Chondrocyte (in vitro differentiated cells): ENCODE measurements around the gene SNX33. TPM values are rescaled to one million over a fixed set of nuclear protein-coding genes. Genes with fewer than 3 reads are reported as not detected.
A peak's percentile ranks its signal among the peaks of the same experiment; 100 is the strongest.
"Not testable (repeated sequence)": the region's sequence is repeated elsewhere in the genome, so short reads cannot be mapped to it uniquely, and the experiment has no call there.

Experiments
- DNase-seq: peaks from one replicate; pipeline ENCODE4 v3.0.0; 2021; ENCODE audit warnings: mixed read lengths, low spot score
- H3K27ac Mint-ChIP-seq: one replicate; pipeline ENCODE4 v1.8.0; 2021; ENCODE audit warnings: mild to moderate bottlenecking, moderate library complexity, mixed read lengths; ENCODE audit not compliant: unreplicated experiment
- H3K27me3 Mint-ChIP-seq: 2 replicates; pipeline ENCODE4 v1.8.0; 2021; ENCODE audit warnings: low read depth, mixed read lengths
- H3K36me3 Mint-ChIP-seq: 2 replicates; pipeline ENCODE4 v1.8.0; 2021; ENCODE audit warnings: low read depth, mixed read lengths
- H3K4me1 Mint-ChIP-seq: 2 replicates; pipeline ENCODE4 v1.8.0; 2021; ENCODE audit warnings: low read depth, mild to moderate bottlenecking, mixed read lengths
- H3K4me3 Mint-ChIP-seq: one replicate; pipeline ENCODE4 v1.8.0; 2021; ENCODE audit warnings: mild to moderate bottlenecking, moderate library complexity, mixed read lengths; ENCODE audit not compliant: unreplicated experiment
- H3K9me3 Mint-ChIP-seq: 2 replicates; pipeline ENCODE4 v1.8.0; 2021; ENCODE audit warnings: low read depth, mixed read lengths
- CTCF ChIP-seq: fragments of 200-600 bp; sonication (generic); IDR thresholded peaks from 2 replicates; pipeline ENCODE4 v1.5.0; 2021; ENCODE audit warnings: antibody characterized with exemption, mild to moderate bottlenecking, moderate library complexity
- total RNA-seq: library from RNA; stranded (reverse); gene quantifications from 3 replicates; pipeline ENCODE4 v1.2.1, GENCODE V29; 2021

The SNX33 gene
- total RNA-seq, 1 donor from 2014 or later = 31.2 TPM

DNA sequence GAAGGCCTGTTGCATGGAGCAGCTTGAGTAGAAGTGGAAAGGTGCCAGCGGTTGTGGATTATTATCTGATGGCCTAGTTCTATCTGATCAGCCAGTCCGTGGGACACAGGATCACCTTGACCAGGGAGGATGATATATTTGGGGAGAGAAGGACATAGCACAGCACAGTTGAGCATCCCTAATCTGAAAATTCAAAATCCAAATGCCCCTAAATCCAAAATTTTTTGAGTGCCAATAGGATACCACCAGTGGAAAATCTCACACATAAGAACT lies 58.9 kb downstream of the SNX33 start:
- no peaks in the 10 kb centered on the region for H3K9me3 Mint-ChIP-seq
- no peak for DNase-seq
- H3K4me1 Mint-ChIP-seq = peaks cover 72% of the 10 kb centered on the region
- H3K27ac Mint-ChIP-seq = peak overlapping the region; percentile 94
- peaks cover 24% of the 10 kb centered on the region for H3K36me3 Mint-ChIP-seq
- no peak for TF ChIP-seq CTCF
- peak overlapping the region; percentile 21 for H3K4me3 Mint-ChIP-seq
- no peaks in the 10 kb centered on the region for H3K27me3 Mint-ChIP-seq

DNA sequence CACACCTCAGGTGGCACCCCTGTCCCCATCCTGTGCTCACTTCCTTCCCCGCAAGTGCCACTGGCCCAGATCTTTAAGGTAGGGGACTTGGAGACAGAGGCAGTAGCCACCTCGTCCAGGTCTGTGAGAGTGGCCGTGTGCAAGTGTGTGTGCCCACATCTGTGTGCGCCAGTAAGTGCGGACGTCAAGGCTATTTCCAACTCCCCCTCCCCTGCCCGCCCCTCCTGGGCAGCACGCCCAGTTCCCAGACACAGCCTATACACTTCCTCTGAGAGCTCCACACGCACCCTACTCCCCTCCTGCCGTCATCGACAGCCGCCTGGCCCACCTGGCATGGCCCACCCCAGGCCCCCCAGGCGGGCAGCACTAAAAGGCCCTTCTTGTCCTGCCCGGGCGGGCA lies 61.7 kb downstream of the SNX33 start:
- peak overlapping the region; percentile 92 for H3K27ac Mint-ChIP-seq
- not testable (repeated sequence) for H3K9me3 Mint-ChIP-seq, H3K27me3 Mint-ChIP-seq
- DNase-seq = peak; percentile 64
- H3K36me3 Mint-ChIP-seq = peaks cover 20% of the 10 kb centered on the region
- peak overlapping the region; percentile 75 for H3K4me3 Mint-ChIP-seq
- H3K4me1 Mint-ChIP-seq = peaks cover 66% of the 10 kb centered on the region

DNA sequence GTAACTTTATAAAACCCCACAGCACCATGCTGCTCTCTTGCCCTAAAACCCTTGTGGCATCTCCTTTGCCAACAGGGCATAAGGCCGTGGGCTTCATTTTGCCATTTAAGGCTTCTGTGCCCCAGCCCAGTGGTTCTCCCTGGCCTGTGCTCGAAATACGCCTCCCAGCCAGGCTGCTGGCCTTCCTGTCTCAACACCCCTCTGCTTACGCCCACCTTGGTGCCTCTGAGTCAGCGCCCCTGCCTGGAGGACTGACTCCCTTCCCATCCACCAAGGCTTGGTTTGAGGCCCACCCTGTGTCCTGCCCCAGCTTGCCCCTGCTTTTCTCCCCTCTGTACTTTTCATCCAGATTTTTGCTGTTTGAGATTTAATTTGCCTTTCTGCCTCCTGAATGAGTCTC lies 63.2 kb downstream of the SNX33 start:
- Mint-ChIP-seq H3K4me1 (peaks cover 52% of the 10 kb centered on the region), H3K4me3 (peak overlapping the region; percentile 61), H3K36me3 (peaks cover 17% of the 10 kb centered on the region)
- not testable (repeated sequence) for H3K27me3 Mint-ChIP-seq, H3K9me3 Mint-ChIP-seq, H3K27ac Mint-ChIP-seq
- peak; percentile 67 for DNase-seq

- DNase-seq = peak; percentile 56
- peaks cover 46% of the 10 kb centered on the region for H3K4me1 Mint-ChIP-seq
- peak overlapping the region; percentile 82 for H3K27ac Mint-ChIP-seq
- H3K9me3 Mint-ChIP-seq, H3K27me3 Mint-ChIP-seq: not testable (repeated sequence)
- H3K4me3 Mint-ChIP-seq = peak overlapping the region; percentile 91
- H3K36me3 Mint-ChIP-seq = peaks cover 14% of the 10 kb centered on the region
These were observed 63.8 kb downstream of the SNX33 start for GRCh38 chr15:75711495-75711894.

Other genes starting within 250 kb of the SNX33 start
- gene SIN3A, start 196.2 kb upstream of the SNX33 start, total RNA-seq = 39.3 to 50.9 TPM (median 44.9 TPM) in 3 replicates
- gene PTPN9, start 68.6 kb upstream of the SNX33 start, total RNA-seq = 33.2 to 36.8 TPM (median 33.6 TPM) in 3 replicates
- 18.6 to 22.7 TPM (median 21.7 TPM) in 3 replicates for gene SNUPN, start 22.2 kb upstream of the SNX33 start, total RNA-seq
- gene IMP3, start 7.7 kb upstream of the SNX33 start, total RNA-seq = 28.7 to 30.0 TPM (median 29.0 TPM) in 3 replicates
- gene CSPG4, start 64.9 kb downstream of the SNX33 start, total RNA-seq = 302 to 607 TPM (median 595 TPM) in 3 replicates
- gene UBE2Q2, start 195.5 kb downstream of the SNX33 start, total RNA-seq = 60.6 to 77.5 TPM (median 62.1 TPM) in 3 replicates